HEK293 (cell line): ENCODE measurements around the gene PARPBP.

Experiments
- CTCF ChIA-PET: fragments of 350-600 bp; formaldehyde crosslinking; extraction: SDS; loops from one replicate; lab custom pipeline; 2021; ENCODE audit warnings: antibody characterized with exemption; lab: Yijun Ruan, JAX
- POLR2A ChIA-PET: fragments of 300-600 bp; formaldehyde crosslinking; extraction: SDS; loops from one replicate; lab custom pipeline; 2020; ENCODE audit warnings: antibody characterized with exemption, inconsistent platforms; lab: Yijun Ruan, JAX
- H3K27ac ChIP-seq: fragments of 200-500 bp; sonication (Bioruptor generic); 2 replicates; pipeline ENCODE4 v1.5.1; 2014; ENCODE audit warnings: low read depth, low read length, control low read depth, inconsistent platforms; ENCODE audit errors: extremely low read depth
- H3K36me3 ChIP-seq, 2 experiments: fragments of 200-500 bp in 1 of 2; sonication (Bioruptor generic) in 1 of 2; 1 replicate in 1 of 2; 2 replicates in 1 of 2; pipeline ENCODE4 v1.5.1; 2014 to 2017; ENCODE audit warnings: inconsistent platforms in 2 of 2, low read length in 2 of 2; ENCODE audit not compliant: control insufficient read depth in 2 of 2, insufficient read depth in 1 of 2
- H3K4me1 ChIP-seq: fragments of 200-500 bp; sonication (Bioruptor generic); 2 replicates; pipeline ENCODE4 v1.5.1; 2014; ENCODE audit warnings: mild to moderate bottlenecking, low read length, inconsistent platforms; ENCODE audit not compliant: control insufficient read depth, insufficient read depth
- H3K4me3 ChIP-seq: 2 replicates; pipeline ENCODE4 v1.5.1; 2011; ENCODE audit warnings: low read depth, mild to moderate bottlenecking, control low read depth, low read length, moderate library complexity
- H3K9me3 ChIP-seq: fragments of 200-500 bp; sonication (Bioruptor generic); 2 replicates; pipeline ENCODE4 v1.5.1; 2014; ENCODE audit warnings: low read depth, low read length, inconsistent platforms; ENCODE audit not compliant: control insufficient read depth, insufficient read depth
- KLF10 ChIP-seq: fragments of 450-650 bp; IDR thresholded peaks from 2 replicates; pipeline ENCODE4 v1.5.1; 2018; ENCODE audit warnings: missing biosample characterization, mild to moderate bottlenecking, missing genetic modification characterization
- PRDM2 ChIP-seq: fragments of 450-650 bp; formaldehyde crosslinking; IDR thresholded peaks from 2 replicates; pipeline ENCODE4 v1.5.1; 2016; ENCODE audit warnings: missing biosample characterization, missing genetic modification characterization, borderline replicate concordance
- ZFHX2 ChIP-seq: fragments of 450-650 bp; formaldehyde crosslinking; conservative IDR thresholded peaks from 2 replicates; pipeline ENCODE4 v1.5.1; 2016; ENCODE audit warnings: missing biosample characterization, missing genetic modification characterization
- ZFP3 ChIP-seq: fragments of 450-650 bp; formaldehyde crosslinking; IDR thresholded peaks from 2 replicates; pipeline ENCODE4 v1.5.1; 2016; ENCODE audit warnings: low read depth, missing biosample characterization, missing genetic modification characterization
- ZNF24 ChIP-seq: fragments of 450-650 bp; formaldehyde crosslinking; IDR thresholded peaks from 2 replicates; pipeline ENCODE4 v1.5.1; 2016; ENCODE audit warnings: missing biosample characterization, missing genetic modification characterization
- ZNF280D ChIP-seq: fragments of 450-650 bp; formaldehyde crosslinking; IDR thresholded peaks from 2 replicates; pipeline ENCODE4 v1.5.1; 2016; ENCODE audit warnings: missing biosample characterization, missing genetic modification characterization
- ZNF571 ChIP-seq: fragments of 450-650 bp; formaldehyde crosslinking; IDR thresholded peaks from 2 replicates; pipeline ENCODE4 v1.5.0; 2017; ENCODE audit warnings: missing biosample characterization, missing genetic modification characterization
- ZNF596 ChIP-seq: fragments of 450-650 bp; IDR thresholded peaks from 2 replicates; pipeline ENCODE4 v1.5.0; 2018; ENCODE audit warnings: missing biosample characterization, mild to moderate bottlenecking, missing genetic modification characterization, moderate library complexity
- ZNF660 ChIP-seq: fragments of 450-650 bp; IDR thresholded peaks from 2 replicates; pipeline ENCODE4 v1.5.1; 2018; ENCODE audit warnings: missing biosample characterization, mild to moderate bottlenecking, missing genetic modification characterization
- ZNF670 ChIP-seq: fragments of 450-650 bp; formaldehyde crosslinking; IDR thresholded peaks from 2 replicates; pipeline ENCODE4 v1.5.1; 2016; ENCODE audit warnings: missing biosample characterization, missing genetic modification characterization, low read depth
- ZNF701 ChIP-seq: fragments of 450-650 bp; formaldehyde crosslinking; IDR thresholded peaks from 2 replicates; pipeline ENCODE4 v1.5.1; 2016; ENCODE audit warnings: missing biosample characterization, missing genetic modification characterization
- ZNF792 ChIP-seq: fragments of 450-650 bp; formaldehyde crosslinking; IDR thresholded peaks from 2 replicates; pipeline ENCODE4 v1.5.1; 2016; ENCODE audit warnings: missing biosample characterization, missing genetic modification characterization
- TF ChIP-seq, protein P1 (sequence below): fragments of 450-650 bp; formaldehyde crosslinking; IDR thresholded peaks from 2 replicates; pipeline ENCODE4 v1.5.1; 2017; ENCODE audit warnings: missing biosample characterization, missing genetic modification characterization
- TF ChIP-seq, protein P2 (sequence below): fragments of 450-650 bp; formaldehyde crosslinking; IDR thresholded peaks from 2 replicates; pipeline ENCODE4 v1.5.1; 2016; ENCODE audit warnings: missing biosample characterization, missing genetic modification characterization, borderline replicate concordance
- TF ChIP-seq, protein P3 (sequence below): fragments of 450-650 bp; formaldehyde crosslinking; IDR thresholded peaks from 2 replicates; pipeline ENCODE4 v1.5.1; 2016; ENCODE audit warnings: missing biosample characterization, missing genetic modification characterization

Gene PARPBP

DNA sequence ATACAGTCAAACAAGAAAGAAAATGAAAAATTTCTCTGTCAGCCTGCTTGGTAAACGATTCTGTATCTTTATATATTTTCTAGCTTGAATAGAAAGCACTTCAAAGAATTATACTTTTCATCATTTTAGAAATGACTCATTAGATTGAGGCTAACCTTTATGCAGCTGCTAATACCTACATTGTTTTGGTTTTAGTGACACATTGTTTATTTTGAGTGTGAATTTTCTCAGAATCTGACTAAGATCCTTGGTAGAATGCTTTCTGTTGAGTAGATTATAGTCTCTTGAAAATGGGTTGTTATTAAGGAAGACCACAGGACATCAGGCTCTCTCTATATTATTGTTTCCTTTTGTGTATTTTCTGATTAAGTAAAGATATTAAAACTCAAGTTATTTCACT is 77.8 kb downstream of the PARPBP start, which contains the start of gene PMCH:
PMCH (minus strand) TSS at position 45 of the 400 bp plus-strand sequence. CDS start 63 bp downstream, outside the sequence.
- H3K27ac ChIP-seq: no peak within 1 kb of the TSS
- TF ChIP-seq, protein P1, sequence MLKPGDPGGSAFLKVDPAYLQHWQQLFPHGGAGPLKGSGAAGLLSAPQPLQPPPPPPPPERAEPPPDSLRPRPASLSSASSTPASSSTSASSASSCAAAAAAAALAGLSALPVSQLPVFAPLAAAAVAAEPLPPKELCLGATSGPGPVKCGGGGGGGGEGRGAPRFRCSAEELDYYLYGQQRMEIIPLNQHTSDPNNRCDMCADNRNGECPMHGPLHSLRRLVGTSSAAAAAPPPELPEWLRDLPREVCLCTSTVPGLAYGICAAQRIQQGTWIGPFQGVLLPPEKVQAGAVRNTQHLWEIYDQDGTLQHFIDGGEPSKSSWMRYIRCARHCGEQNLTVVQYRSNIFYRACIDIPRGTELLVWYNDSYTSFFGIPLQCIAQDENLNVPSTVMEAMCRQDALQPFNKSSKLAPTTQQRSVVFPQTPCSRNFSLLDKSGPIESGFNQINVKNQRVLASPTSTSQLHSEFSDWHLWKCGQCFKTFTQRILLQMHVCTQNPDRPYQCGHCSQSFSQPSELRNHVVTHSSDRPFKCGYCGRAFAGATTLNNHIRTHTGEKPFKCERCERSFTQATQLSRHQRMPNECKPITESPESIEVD (tag by site-specific recombination): peak; percentile 22; the same call in 1 of the 2 replicates
- TF ChIP-seq ZFP3 (no peak), PRDM2 (no peak), KLF10 (no peak), ZNF792 (tag by site-specific recombination) (no peak), ZNF24 (tag by site-specific recombination) (no peak), ZNF701 (tag by site-specific recombination) (no peak), ZNF660 (tag by site-specific recombination) (no peak)
- ChIA-PET CTCF (interaction anchor here (0.5 kb wide), 1 partner anchor 686 kb away, joined by 3 read pairs; no protein-coding TSS in a partner anchor), POLR2A (no interaction called here)
- no peaks in the 10 kb centered on the region for H3K9me3 ChIP-seq
- no peak within 1 kb of the TSS for H3K4me3 ChIP-seq
- no peaks in the 10 kb centered on the region for H3K4me1 ChIP-seq
- peaks cover 6% of the 10 kb centered on the region in 2 experiments; a peak in 2 of 3 replicates for H3K36me3 ChIP-seq

- Histone ChIP-seq H3K9me3 (no peaks in the 10 kb centered on the region; the same call in 1 of the 2 replicates), H3K4me3 (no peak overlapping the region)
- CTCF ChIA-PET: no interaction called here
- TF ChIP-seq, protein P2, sequence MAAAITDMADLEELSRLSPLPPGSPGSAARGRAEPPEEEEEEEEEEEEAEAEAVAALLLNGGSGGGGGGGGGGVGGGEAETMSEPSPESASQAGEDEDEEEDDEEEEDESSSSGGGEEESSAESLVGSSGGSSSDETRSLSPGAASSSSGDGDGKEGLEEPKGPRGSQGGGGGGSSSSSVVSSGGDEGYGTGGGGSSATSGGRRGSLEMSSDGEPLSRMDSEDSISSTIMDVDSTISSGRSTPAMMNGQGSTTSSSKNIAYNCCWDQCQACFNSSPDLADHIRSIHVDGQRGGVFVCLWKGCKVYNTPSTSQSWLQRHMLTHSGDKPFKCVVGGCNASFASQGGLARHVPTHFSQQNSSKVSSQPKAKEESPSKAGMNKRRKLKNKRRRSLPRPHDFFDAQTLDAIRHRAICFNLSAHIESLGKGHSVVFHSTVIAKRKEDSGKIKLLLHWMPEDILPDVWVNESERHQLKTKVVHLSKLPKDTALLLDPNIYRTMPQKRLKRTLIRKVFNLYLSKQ (tag by site-specific recombination): no peak
- no peak for TF ChIP-seq ZNF571 (tag by site-specific recombination)
- TF ChIP-seq ZFHX2: no peak
- TF ChIP-seq, protein P3, sequence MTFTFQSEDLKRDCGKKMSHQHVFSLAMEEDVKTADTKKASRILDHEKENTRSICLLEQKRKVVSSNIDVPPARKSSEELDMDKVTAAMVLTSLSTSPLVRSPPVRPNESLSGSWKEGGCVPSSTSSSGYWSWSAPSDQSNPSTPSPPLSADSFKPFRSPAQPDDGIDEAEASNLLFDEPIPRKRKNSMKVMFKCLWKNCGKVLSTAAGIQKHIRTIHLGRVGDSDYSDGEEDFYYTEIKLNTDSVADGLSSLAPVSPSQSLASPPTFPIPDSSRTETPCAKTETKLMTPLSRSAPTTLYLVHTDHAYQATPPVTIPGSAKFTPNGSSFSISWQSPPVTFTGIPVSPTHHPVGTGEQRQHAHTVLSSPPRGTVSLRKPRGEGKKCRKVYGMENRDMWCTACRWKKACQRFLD (tag by site-specific recombination): no peak
- TF ChIP-seq ZNF670 (tag by site-specific recombination): no peak
- TF ChIP-seq ZNF596 (tag by site-specific recombination): no peak
- no peak for TF ChIP-seq ZNF280D (tag by site-specific recombination)
- TF ChIP-seq, all 188 proteins: peak for 0
- no peak overlapping the region for H3K27ac ChIP-seq
- POLR2A ChIA-PET: no interaction called here
- H3K36me3 ChIP-seq: peaks cover 7 to 16% of the 10 kb centered on the region in 2 experiments; a peak in 2 of 3 replicates
- no peaks in the 10 kb centered on the region for H3K4me1 ChIP-seq
Measured at GRCh38 chr12:102201436-102202061, 81.6 kb downstream of the PARPBP start.
